Activated naive CD4-positive, alpha-beta T cell treated with anti-CD3 and anti-CD28 coated beads for 36 hours (primary cell): ENCODE results near the gene RNF212. TPM values are rescaled to one million over a fixed set of nuclear protein-coding genes. Genes with fewer than 3 reads are reported as not detected.

ENCODE experiments used
- CTCF ChIA-PET: fragments of 350-600 bp; sonication (Branson Sonifier 250); formaldehyde crosslinking; loops from one replicate; lab custom pipeline; 2021; ENCODE audit warnings: antibody characterized with exemption; lab: Charles Lee
- DNase-seq: peaks from one replicate; pipeline ENCODE4 v3.0.0-alpha.2; 2020
- H3K27ac Mint-ChIP-seq: one replicate; pipeline ENCODE4 v1.8.0; 2021; ENCODE audit warnings: mild to moderate bottlenecking, mixed read lengths
- H3K27me3 Mint-ChIP-seq: one replicate; pipeline ENCODE4 v1.8.0; 2021; ENCODE audit warnings: low read depth, mixed read lengths
- H3K36me3 Mint-ChIP-seq: one replicate; pipeline ENCODE4 v1.8.0; 2021; ENCODE audit warnings: low read depth, mixed read lengths
- H3K4me1 Mint-ChIP-seq: one replicate; pipeline ENCODE4 v1.8.0; 2021; ENCODE audit warnings: low read depth, mixed read lengths
- H3K4me3 Mint-ChIP-seq: one replicate; pipeline ENCODE4 v1.8.0; 2021; ENCODE audit warnings: mild to moderate bottlenecking, moderate library complexity, mixed read lengths
- H3K9me3 Mint-ChIP-seq: one replicate; pipeline ENCODE4 v1.8.0; 2021; ENCODE audit warnings: mixed read lengths
- intact Hi-C: fragments of 100-400 bp; cut with micrococcal nuclease; formaldehyde crosslinking; loops from one replicate; pipeline ENCODE4 v1.15.1; 2023
- total RNA-seq, 2 experiments: library from RNA; stranded (reverse); gene quantifications; one replicate each; pipeline ENCODE4 v1.2.3, GENCODE V29; 2021

RNF212 gene
- total RNA-seq, 2 experiments from 2014 or later: 0.98 to 2.2 TPM

GRCh38 chr4:1084394-1084793, 29.0 kb downstream of the RNF212 start:
- CTCF ChIA-PET: interaction anchor here (0.6 kb wide), 1 partner anchor 340 kb away, joined by 3 read pairs; no protein-coding TSS in a partner anchor
- Mint-ChIP-seq H3K27me3 (peaks cover 17% of the 10 kb centered on the region), H3K4me1 (no peaks in the 10 kb centered on the region), H3K27ac (no peak overlapping the region), H3K36me3 (no peaks in the 10 kb centered on the region), H3K4me3 (no peak overlapping the region), H3K9me3 (peaks cover 8% of the 10 kb centered on the region)
- no peak for DNase-seq
- intact Hi-C loops: no loop called here

- peaks cover 19% of the 10 kb centered on the region for H3K27me3 Mint-ChIP-seq
- H3K9me3 Mint-ChIP-seq: no peaks in the 10 kb centered on the region
- no peaks in the 10 kb centered on the region for H3K36me3 Mint-ChIP-seq
- CTCF ChIA-PET: no interaction called here
- no peak overlapping the region for H3K27ac Mint-ChIP-seq
- no peaks in the 10 kb centered on the region for H3K4me1 Mint-ChIP-seq
- DNase-seq: no peak
- intact Hi-C loops: no loop called here
- H3K4me3 Mint-ChIP-seq: no peak overlapping the region
Measured at GRCh38 chr4:1082215-1083182, 30.9 kb downstream of the RNF212 start.

- H3K27ac Mint-ChIP-seq: no peak overlapping the region
- H3K4me3 Mint-ChIP-seq: no peak overlapping the region
- intact Hi-C loops: no loop called here
- no peaks in the 10 kb centered on the region for H3K36me3 Mint-ChIP-seq
- CTCF ChIA-PET: no interaction called here
- no peaks in the 10 kb centered on the region for H3K9me3 Mint-ChIP-seq
- DNase-seq: no peak
- peaks cover 19% of the 10 kb centered on the region for H3K27me3 Mint-ChIP-seq
- H3K4me1 Mint-ChIP-seq: no peaks in the 10 kb centered on the region
Measured at GRCh38 chr4:1081689-1082040, 31.7 kb downstream of the RNF212 start.

- no peak overlapping the region for H3K27ac Mint-ChIP-seq
- no peaks in the 10 kb centered on the region for H3K9me3 Mint-ChIP-seq
- H3K4me1 Mint-ChIP-seq: no peaks in the 10 kb centered on the region
- intact Hi-C loops: no loop called here
- CTCF ChIA-PET: no interaction called here
- no peak for DNase-seq
- no peaks in the 10 kb centered on the region for H3K36me3 Mint-ChIP-seq
- H3K27me3 Mint-ChIP-seq: peaks cover 19% of the 10 kb centered on the region
- no peak overlapping the region for H3K4me3 Mint-ChIP-seq
Measured at GRCh38 chr4:1080961-1081688, 32.2 kb downstream of the RNF212 start.

- Mint-ChIP-seq H3K4me3 (no peak overlapping the region), H3K27me3 (peaks cover 16% of the 10 kb centered on the region), H3K36me3 (no peaks in the 10 kb centered on the region), H3K27ac (no peak overlapping the region), H3K4me1 (no peaks in the 10 kb centered on the region), H3K9me3 (no peaks in the 10 kb centered on the region)
- no peak for DNase-seq
- CTCF ChIA-PET: no interaction called here
- intact Hi-C loops: no loop called here
Measured at GRCh38 chr4:1080432-1080831, 32.9 kb downstream of the RNF212 start.

- intact Hi-C loops: no loop called here
- Mint-ChIP-seq H3K36me3 (no peaks in the 10 kb centered on the region), H3K27ac (no peak overlapping the region), H3K4me3 (no peak overlapping the region), H3K9me3 (no peaks in the 10 kb centered on the region), H3K27me3 (peaks cover 16% of the 10 kb centered on the region), H3K4me1 (no peaks in the 10 kb centered on the region)
- CTCF ChIA-PET: no interaction called here
- DNase-seq: no peak
Measured at GRCh38 chr4:1079711-1080265, 33.6 kb downstream of the RNF212 start.

- CTCF ChIA-PET: no interaction called here
- Mint-ChIP-seq H3K27me3 (peaks cover 16% of the 10 kb centered on the region), H3K4me1 (no peaks in the 10 kb centered on the region), H3K4me3 (no peak overlapping the region), H3K27ac (no peak overlapping the region), H3K9me3 (no peaks in the 10 kb centered on the region), H3K36me3 (no peaks in the 10 kb centered on the region)
- no peak for DNase-seq
- intact Hi-C loops: no loop called here
Measured at GRCh38 chr4:1078490-1078889, 34.9 kb downstream of the RNF212 start.

GRCh38 chr4:1077711-1078477, 35.5 kb downstream of the RNF212 start:
- no peak overlapping the region for H3K27ac Mint-ChIP-seq
- intact Hi-C loops: no loop called here
- CTCF ChIA-PET: interaction anchor here (1.0 kb wide), 1 partner anchor 203 kb away, joined by 3 read pairs; no protein-coding TSS in a partner anchor
- no peaks in the 10 kb centered on the region for H3K36me3 Mint-ChIP-seq
- H3K4me1 Mint-ChIP-seq: peaks cover 3% of the 10 kb centered on the region
- H3K4me3 Mint-ChIP-seq: no peak overlapping the region
- no peak for DNase-seq
- peaks cover 14% of the 10 kb centered on the region for H3K27me3 Mint-ChIP-seq
- H3K9me3 Mint-ChIP-seq: no peaks in the 10 kb centered on the region

- H3K4me1 Mint-ChIP-seq: peaks cover 6% of the 10 kb centered on the region
- peaks cover 8% of the 10 kb centered on the region for H3K27me3 Mint-ChIP-seq
- H3K27ac Mint-ChIP-seq: no peak overlapping the region
- intact Hi-C loops: no loop called here
- CTCF ChIA-PET: no interaction called here
- H3K36me3 Mint-ChIP-seq: no peaks in the 10 kb centered on the region
- H3K9me3 Mint-ChIP-seq: no peaks in the 10 kb centered on the region
- no peak for DNase-seq
- no peak overlapping the region for H3K4me3 Mint-ChIP-seq
Measured at GRCh38 chr4:1075809-1076699, 37.3 kb downstream of the RNF212 start.

- H3K4me3 Mint-ChIP-seq: no peak overlapping the region
- CTCF ChIA-PET: no interaction called here
- peaks cover 7% of the 10 kb centered on the region for H3K27me3 Mint-ChIP-seq
Measured at GRCh38 chr4:1075225-1075624, 38.1 kb downstream of the RNF212 start.

GRCh38 chr4:1074077-1074476, 39.3 kb downstream of the RNF212 start:
- H3K27ac Mint-ChIP-seq: no peak overlapping the region
- DNase-seq: no peak
- no peaks in the 10 kb centered on the region for H3K9me3 Mint-ChIP-seq
- peaks cover 6% of the 10 kb centered on the region for H3K4me1 Mint-ChIP-seq
- peaks cover 4% of the 10 kb centered on the region for H3K27me3 Mint-ChIP-seq
- H3K4me3 Mint-ChIP-seq: no peak overlapping the region
- intact Hi-C loops: no loop called here
- H3K36me3 Mint-ChIP-seq: no peaks in the 10 kb centered on the region
- CTCF ChIA-PET: interaction anchor here (1.2 kb wide), 1 partner anchor 194 kb away, joined by 4 read pairs; no protein-coding TSS in a partner anchor

More at GRCh38 chr4:1075225-1075624, 38.1 kb downstream of the RNF212 start:
- no peak overlapping the region for H3K27ac Mint-ChIP-seq
- intact Hi-C loops: no loop called here
- no peaks in the 10 kb centered on the region for H3K9me3 Mint-ChIP-seq
- peaks cover 6% of the 10 kb centered on the region for H3K4me1 Mint-ChIP-seq
- no peak for DNase-seq
- no peaks in the 10 kb centered on the region for H3K36me3 Mint-ChIP-seq
